CD4-positive, alpha-beta memory T cell (primary cell): ENCODE data around the gene ZC3H18. TPM values are rescaled to one million over a fixed set of nuclear protein-coding genes. Genes with fewer than 3 reads are reported as not detected.

Experiments
- CTCF ChIA-PET: fragments of 350-600 bp; sonication (Branson Sonifier 250); formaldehyde crosslinking; loops from one replicate; lab custom pipeline; 2021; ENCODE audit warnings: inconsistent platforms; ENCODE audit not compliant: partially characterized antibody; lab: Charles Lee
- POLR2A ChIA-PET: fragments of 350-600 bp; sonication (Branson Sonifier 250); formaldehyde crosslinking; loops from one replicate; lab custom pipeline; 2021; ENCODE audit not compliant: partially characterized antibody; lab: Charles Lee
- DNase-seq, 5 donors: peaks; one replicate each; pipeline versions ENCODE4 v3.0.0 to v3.0.0-alpha.2; 2020 to 2022; ENCODE audit warnings: mixed read lengths in 1 of 5
- H3K27ac ChIP-seq: one replicate; pipeline ENCODE4 v1.7.0; 2013; ENCODE audit warnings: low read depth, low read length
- H3K27me3 ChIP-seq: 2 replicates; pipeline ENCODE4 v1.7.0; 2013; ENCODE audit warnings: mild to moderate bottlenecking, low read length, moderate library complexity; ENCODE audit not compliant: insufficient read depth
- H3K36me3 ChIP-seq: 2 replicates; pipeline ENCODE4 v1.7.0; 2013; ENCODE audit warnings: mild to moderate bottlenecking, low read length, moderate library complexity; ENCODE audit not compliant: insufficient read depth
- H3K4me1 ChIP-seq: 2 replicates; pipeline ENCODE4 v1.7.0; 2013; ENCODE audit warnings: mild to moderate bottlenecking, low read length, moderate library complexity; ENCODE audit not compliant: insufficient read depth
- H3K4me3 ChIP-seq, 2 donors: one replicate each; pipeline ENCODE4 v1.7.0; 2013; ENCODE audit warnings: low read length in 2 of 2, mild to moderate bottlenecking in 1 of 2
- H3K9me3 ChIP-seq, 2 donors: one replicate each; pipeline ENCODE4 v1.7.0; 2013; ENCODE audit warnings: low read length in 2 of 2, control low read depth in 1 of 2; ENCODE audit not compliant: control insufficient read depth in 1 of 2
- H3K27ac Mint-ChIP-seq, 7 donors: one replicate each; pipeline ENCODE4 v1.8.0; 2020 to 2021; ENCODE audit warnings: mixed read lengths in 7 of 7, mild to moderate bottlenecking in 6 of 7, inconsistent platforms in 3 of 7, moderate library complexity in 3 of 7
- H3K27me3 Mint-ChIP-seq, 2 donors: one replicate each; pipeline ENCODE4 v1.8.0; 2020 to 2021; ENCODE audit warnings: mixed read lengths in 2 of 2
- H3K36me3 Mint-ChIP-seq, 2 donors: one replicate each; pipeline ENCODE4 v1.8.0; 2020 to 2021; ENCODE audit warnings: mixed read lengths in 2 of 2, inconsistent platforms in 1 of 2, mild to moderate bottlenecking in 1 of 2
- H3K4me1 Mint-ChIP-seq, 4 donors: one replicate each; pipeline ENCODE4 v1.8.0; 2020 to 2021; ENCODE audit warnings: mixed read lengths in 4 of 4, mild to moderate bottlenecking in 1 of 4
- H3K4me3 Mint-ChIP-seq, 8 donors: one replicate each; pipeline ENCODE4 v1.8.0; 2020 to 2021; ENCODE audit warnings: mixed read lengths in 8 of 8, mild to moderate bottlenecking in 7 of 8, moderate library complexity in 6 of 8, inconsistent platforms in 3 of 8
- H3K9me3 Mint-ChIP-seq, 8 donors: one replicate each; pipeline ENCODE4 v1.8.0; 2020 to 2021; ENCODE audit warnings: mixed read lengths in 8 of 8, mild to moderate bottlenecking in 5 of 8, inconsistent platforms in 3 of 8, moderate library complexity in 1 of 8
- intact Hi-C: fragments of 100-400 bp; cut with micrococcal nuclease; formaldehyde crosslinking; loops from one replicate; pipeline ENCODE4 v1.15.1; 2023
- polyA plus RNA-seq, 2 donors: library from polyadenylated mRNA; unstranded; fragments of 300-500 nt; fragmentation: Illumina TruSeq; gene quantifications; one replicate each; pipeline ENCODE4 v1.2.3, GENCODE V29; 2021
- total RNA-seq, 2 experiments: library from RNA; stranded (reverse); gene quantifications; one replicate each; pipeline ENCODE4 v1.2.3, GENCODE V29; 2021

ZC3H18 gene
- total and polyA plus RNA-seq, 4 experiments from 2014 or later: 3.0 to 91.5 (median 54.0) TPM

- intact Hi-C loops: no loop called here
- ChIA-PET CTCF (interaction anchor here (0.9 to 1.3 kb wide), 2 partner anchors 114 to 606 kb away, joined by 3 to 5 read pairs; no protein-coding TSS in a partner anchor), POLR2A (no interaction called here)
- peaks cover 1 to 4% of the 10 kb centered on the region in 2 donors for H3K27me3 Mint-ChIP-seq
- no peaks in the 10 kb centered on the region for H3K36me3 Mint-ChIP-seq
- H3K27ac Mint-ChIP-seq: no peak overlapping the region
- no peaks in the 10 kb centered on the region for H3K27me3 ChIP-seq
- peaks cover 2 to 4% (median 3%) of the 10 kb centered on the region in 4 donors for H3K4me1 Mint-ChIP-seq
- H3K4me1 ChIP-seq: peaks cover 4% of the 10 kb centered on the region
- no peak overlapping the region for H3K4me3 Mint-ChIP-seq
- no peaks in the 10 kb centered on the region for H3K9me3 ChIP-seq
- no peaks in the 10 kb centered on the region for H3K36me3 ChIP-seq
- no peak overlapping the region for H3K27ac ChIP-seq
- no peak for DNase-seq
- H3K9me3 Mint-ChIP-seq: peaks cover 0 to 3% (median 0%) of the 10 kb centered on the region in 8 donors
- H3K4me3 ChIP-seq: no peak overlapping the region
These were observed 11.5 kb upstream of the ZC3H18 start for GRCh38 chr16:88558457-88559442.

- Mint-ChIP-seq H3K4me3 (no peak overlapping the region), H3K27ac (peak overlapping the region in 1 of 7 donors; percentile 36), H3K9me3 (peaks cover 0 to 3% (median 0%) of the 10 kb centered on the region in 8 donors), H3K36me3 (no peaks in the 10 kb centered on the region), H3K27me3 (peaks cover 0 to 4% of the 10 kb centered on the region in 2 donors), H3K4me1 (peaks cover 2 to 4% (median 3%) of the 10 kb centered on the region in 4 donors)
- DNase-seq: no peak
- no peaks in the 10 kb centered on the region for H3K27me3 ChIP-seq
- intact Hi-C loops: loop anchor here (5.0 kb wide), 1 partner anchor 606 kb away; no protein-coding TSS in a partner anchor
- CTCF ChIA-PET: interaction anchor here (0.6 to 1.7 kb wide), 12 partner anchors 10 to 297 kb away, joined by 3 to 9 read pairs (median 4); partner anchors contain the start of genes APRT, GALNS, IL17C and TRAPPC2L
- H3K36me3 ChIP-seq: no peaks in the 10 kb centered on the region
- H3K4me1 ChIP-seq: peaks cover 4% of the 10 kb centered on the region
- H3K9me3 ChIP-seq: no peaks in the 10 kb centered on the region
- H3K4me3 ChIP-seq: no peak overlapping the region
- POLR2A ChIA-PET: interaction anchor here (1.2 kb wide), 2 partner anchors 9 to 27 kb away, joined by 3 to 4 read pairs; partner anchors contain the start of gene ZC3H18
- H3K27ac ChIP-seq: no peak overlapping the region
These were observed 9.3 kb upstream of the ZC3H18 start for GRCh38 chr16:88560714-88561484.

- H3K27ac Mint-ChIP-seq: peak overlapping the region in 3 of 7 donors; percentile 44 to 82 (median 57)
- intact Hi-C loops: loop anchor here (1.0 to 5.0 kb wide), 2 partner anchors 118 to 606 kb away; no protein-coding TSS in a partner anchor
- no peaks in the 10 kb centered on the region for H3K36me3 ChIP-seq
- no peaks in the 10 kb centered on the region for H3K36me3 Mint-ChIP-seq
- ChIA-PET POLR2A (interaction anchor here (1.2 kb wide), 2 partner anchors 8 to 28 kb away, joined by 3 to 4 read pairs; partner anchors contain the start of gene ZC3H18), CTCF (interaction anchor here (0.6 to 1.7 kb wide), 13 partner anchors 9 to 250 kb away, joined by 3 to 9 read pairs (median 4); partner anchors contain the start of genes APRT, IL17C and ZC3H18)
- H3K9me3 ChIP-seq: no peaks in the 10 kb centered on the region
- H3K9me3 Mint-ChIP-seq: no peaks in the 10 kb centered on the region
- peaks cover 0 to 4% of the 10 kb centered on the region in 2 donors for H3K27me3 Mint-ChIP-seq
- no peak overlapping the region for H3K4me3 Mint-ChIP-seq
- H3K4me1 ChIP-seq: peaks cover 4% of the 10 kb centered on the region
- DNase-seq: peak; percentile 40 to 56 (median 50)
- no peak overlapping the region for H3K27ac ChIP-seq
- no peaks in the 10 kb centered on the region for H3K27me3 ChIP-seq
- H3K4me1 Mint-ChIP-seq: peaks cover 2 to 4% (median 3%) of the 10 kb centered on the region in 4 donors
- no peak overlapping the region for H3K4me3 ChIP-seq
These were observed 8.5 kb upstream of the ZC3H18 start for GRCh38 chr16:88561485-88562359.

- no peaks in the 10 kb centered on the region for H3K27me3 Mint-ChIP-seq
- no peaks in the 10 kb centered on the region for H3K9me3 ChIP-seq
- H3K4me3 Mint-ChIP-seq: no peak overlapping the region
- ChIA-PET CTCF (interaction anchor here (1.8 kb wide), 1 partner anchor 130 kb away, joined by 4 read pairs; no protein-coding TSS in a partner anchor), POLR2A (no interaction called here)
- H3K4me1 ChIP-seq: peaks cover 18% of the 10 kb centered on the region
- H3K4me3 ChIP-seq: no peak overlapping the region
- peak overlapping the region in 1 of 7 donors; percentile 40 for H3K27ac Mint-ChIP-seq
- H3K36me3 ChIP-seq: no peaks in the 10 kb centered on the region
- peaks cover 6 to 17% (median 12%) of the 10 kb centered on the region in 4 donors for H3K4me1 Mint-ChIP-seq
- H3K36me3 Mint-ChIP-seq: peaks cover 0 to 2% of the 10 kb centered on the region in 2 donors
- H3K27ac ChIP-seq: no peak overlapping the region
- peaks cover 0 to 2% (median 0%) of the 10 kb centered on the region in 8 donors for H3K9me3 Mint-ChIP-seq
- DNase-seq: no peak
- intact Hi-C loops: no loop called here
- no peaks in the 10 kb centered on the region for H3K27me3 ChIP-seq
These were observed 4.0 kb upstream of the ZC3H18 start for GRCh38 chr16:88566158-88566557.

- peaks cover 0 to 21% of the 10 kb centered on the region in 2 donors for H3K36me3 Mint-ChIP-seq
- H3K4me3 ChIP-seq: peak overlapping the region; percentile 54 to 65
- no peaks in the 10 kb centered on the region for H3K27me3 Mint-ChIP-seq
- no peak for DNase-seq
- ChIA-PET POLR2A (interaction anchor here (1.2 to 1.8 kb wide), 2 partner anchors 113 to 116 kb away, joined by 3 to 16 read pairs; partner anchors contain the start of gene ZFPM1), CTCF (no interaction called here)
- H3K4me3 Mint-ChIP-seq: peak overlapping the region; percentile 78 to 91 (median 86)
- peaks cover 8% of the 10 kb centered on the region for H3K36me3 ChIP-seq
- no peaks in the 10 kb centered on the region for H3K27me3 ChIP-seq
- no peaks in the 10 kb centered on the region for H3K9me3 ChIP-seq
- peak overlapping the region; percentile 76 for H3K27ac ChIP-seq
- H3K4me1 Mint-ChIP-seq: peaks cover 14 to 38% (median 26%) of the 10 kb centered on the region in 4 donors
- peaks cover 24% of the 10 kb centered on the region for H3K4me1 ChIP-seq
- intact Hi-C loops: no loop called here
- H3K9me3 Mint-ChIP-seq: peaks cover 0 to 2% (median 0%) of the 10 kb centered on the region in 8 donors
- peak overlapping the region in 6 of 7 donors; percentile 82 to 95 (median 86) for H3K27ac Mint-ChIP-seq
These were observed 1.2 kb upstream of the ZC3H18 start for GRCh38 chr16:88568710-88569613.
